GM12878 (cell line): ENCODE results near the gene COPG2.

Experiments
- BCLAF1 ChIP-seq: fragments of 450-650 bp; IDR thresholded peaks from 2 replicates; pipeline ENCODE4 v1.6.1; 2017; ENCODE audit warnings: antibody characterized with exemption, mild to moderate bottlenecking, moderate library complexity
- CTCF ChIP-seq, 3 experiments: IDR thresholded peaks in 2 of 3; conservative IDR thresholded peaks in 1 of 3; 2 replicates each; pipeline ENCODE4 v1.5.1; 2011; ENCODE audit warnings: low read depth in 3 of 3, low read length in 3 of 3, mild to moderate bottlenecking in 3 of 3, control low read depth in 2 of 3, moderate library complexity in 2 of 3, inconsistent platforms in 1 of 3, mixed read lengths in 1 of 3; ENCODE audit not compliant: control insufficient read depth in 2 of 3, insufficient read depth in 1 of 3; ENCODE audit errors: extremely low read depth in 1 of 3
- EP300 ChIP-seq, 2 experiments: fragments of 150-350 bp in 1 of 2; IDR thresholded peaks; 2 replicates each; pipeline ENCODE4 v1.6.1; 2011 to 2012; ENCODE audit warnings: low read depth in 2 of 2, low read length in 2 of 2, borderline replicate concordance in 1 of 2, improper control_type of control experiment in 1 of 2, inconsistent platforms in 1 of 2; ENCODE audit not compliant: control insufficient read depth in 1 of 2
- KAT2A ChIP-seq: conservative IDR thresholded peaks from 2 replicates; pipeline ENCODE4 v1.6.1; 2011; ENCODE audit warnings: low read depth, low read length; ENCODE audit not compliant: control insufficient read depth
- SP1 ChIP-seq: IDR thresholded peaks from one replicate; pipeline ENCODE4 v1.6.1; 2011; ENCODE audit warnings: low read depth, low read length
- TCF12 ChIP-seq: IDR thresholded peaks from 2 replicates; pipeline ENCODE4 v1.6.1; 2011; ENCODE audit warnings: low read depth, mild to moderate bottlenecking, low read length

- TF ChIP-seq KAT2A (no peak), EP300 (IDR thresholded peaks at IDR 0.05; ENCODE audit: borderline replicate concordance in 1 of 2, control insufficient read depth in 1 of 2, low read depth in 2 of 2, low read length in 2 of 2) (no peak), CTCF (IDR thresholded peaks at IDR 0.05 in 2 of 3, conservative IDR thresholded peaks at IDR 0.05 in 1 of 3; ENCODE audit: control insufficient read depth in 2 of 3, extremely low read depth in 1 of 3, insufficient read depth in 1 of 3, low read depth in 3 of 3, low read length in 3 of 3) (no peak), SP1 (no peak), TCF12 (no peak), BCLAF1 (no peak)
Measured at GRCh38 chr7:130486954-130487436, 181.6 kb downstream of the COPG2 start.
